DND-41 (cell line): Measurements from ENCODE around the gene THAP2.
"Not testable (repeated sequence)": the region's sequence is repeated elsewhere in the genome, so short reads cannot be mapped to it uniquely, and the experiment has no call there.

Source experiments
- ATAC-seq: fragments of 200-7000 bp; cut with Tn5 transposase; 3 replicates; pipeline ENCODE4 v1.9.1; 2021; ENCODE audit warnings: low read depth; ENCODE audit not compliant: insufficient read depth
- DNase-seq: peaks from one replicate; pipeline ENCODE4 v3.0.0-alpha.2; 2020
- H2AFZ ChIP-seq: 2 replicates; pipeline ENCODE4 v1.6.0; 2012; ENCODE audit warnings: low read depth, low read length
- H3K27ac ChIP-seq: 2 replicates; pipeline ENCODE4 v1.5.1; 2012; ENCODE audit warnings: low read length, inconsistent platforms
- H3K27me3 ChIP-seq: fragments of 200-600 bp; sonication (generic); 2 replicates; pipeline ENCODE4 v1.6.0; 2012; ENCODE audit warnings: low read length, mild to moderate bottlenecking, inconsistent platforms; ENCODE audit not compliant: insufficient read depth, poor library complexity
- H3K36me3 ChIP-seq: 2 replicates; pipeline ENCODE4 v1.5.1; 2012; ENCODE audit warnings: low read length, inconsistent platforms; ENCODE audit not compliant: insufficient read depth
- H3K4me1 ChIP-seq: 2 replicates; pipeline ENCODE4 v1.5.1; 2012; ENCODE audit warnings: mild to moderate bottlenecking, low read length; ENCODE audit not compliant: insufficient read depth
- H3K4me2 ChIP-seq: 2 replicates; pipeline ENCODE4 v1.6.0; 2012; ENCODE audit warnings: mild to moderate bottlenecking, moderate library complexity, low read length, inconsistent platforms; ENCODE audit not compliant: insufficient read depth
- H3K4me3 ChIP-seq, 2 experiments: fragments of 200-600 bp in 1 of 2; shearing (Covaris generic) in 1 of 2; 2 replicates each; pipeline ENCODE4 v1.5.1; 2012 to 2016; ENCODE audit warnings: inconsistent platforms in 2 of 2, low read length in 2 of 2, mild to moderate bottlenecking in 2 of 2, low read depth in 1 of 2, moderate library complexity in 1 of 2
- H3K79me2 ChIP-seq: 2 replicates; pipeline ENCODE4 v1.6.0; 2012; ENCODE audit warnings: low read length, inconsistent platforms; ENCODE audit not compliant: insufficient read depth
- H3K9ac ChIP-seq: 2 replicates; pipeline ENCODE4 v1.6.0; 2012; ENCODE audit warnings: low read depth, mild to moderate bottlenecking, inconsistent platforms, low read length, moderate library complexity
- H3K9me3 ChIP-seq: 2 replicates; pipeline ENCODE4 v1.5.1; 2012; ENCODE audit warnings: low read length, moderate library complexity, mild to moderate bottlenecking, inconsistent platforms; ENCODE audit not compliant: insufficient read depth, severe bottlenecking
- H4K20me1 ChIP-seq: 2 replicates; pipeline ENCODE4 v1.6.0; 2012; ENCODE audit warnings: low read length; ENCODE audit not compliant: insufficient read depth
- EZH2 ChIP-seq: IDR thresholded peaks from 3 replicates; pipeline ENCODE4 v1.6.1; 2012; ENCODE audit warnings: borderline replicate concordance, low read depth, mild to moderate bottlenecking, moderate library complexity, low read length, inconsistent platforms; ENCODE audit not compliant: severe bottlenecking
- TF ChIP-seq, protein P1 (sequence below): IDR thresholded peaks from 2 replicates; pipeline ENCODE4 v1.5.1; 2012; ENCODE audit warnings: borderline replicate concordance, low read length, moderate library complexity, mild to moderate bottlenecking; ENCODE audit not compliant: poor library complexity, severe bottlenecking; ENCODE audit errors: extremely low read depth

Gene THAP2

DNA sequence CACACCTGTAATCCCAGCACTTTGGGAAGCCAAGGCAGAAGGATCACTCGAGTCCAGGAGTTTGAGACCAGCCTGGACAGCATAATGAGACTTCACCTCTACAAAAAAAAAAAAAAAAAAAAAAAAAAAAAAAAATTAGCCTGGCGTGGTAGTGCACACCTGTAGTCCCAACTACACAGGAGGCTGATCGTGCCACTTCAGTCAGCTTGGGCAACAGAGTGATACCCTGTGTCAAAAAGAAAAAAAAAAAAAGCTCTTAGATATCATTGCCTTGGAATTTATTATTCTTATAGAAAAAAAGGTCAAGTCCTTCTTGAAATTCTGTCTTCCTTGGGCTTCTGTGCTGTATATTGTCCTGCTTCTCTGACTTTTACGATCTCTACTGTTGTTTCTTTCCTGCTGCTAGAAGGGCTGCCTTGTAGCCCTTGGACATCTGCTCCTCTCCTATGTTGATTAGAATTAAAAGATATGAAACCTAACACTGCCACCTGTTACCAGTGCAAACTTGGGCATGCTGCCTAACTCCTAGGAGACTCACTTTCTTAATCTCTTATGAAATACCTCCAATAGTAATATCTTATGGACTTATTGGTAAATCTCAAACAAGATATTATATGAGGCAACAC is 27.5 kb downstream of the THAP2 start:
- Histone ChIP-seq H3K4me2 (no peak overlapping the region), H3K4me3 (no peak overlapping the region), H3K27ac (no peak overlapping the region), H3K9me3 (no peaks in the 10 kb centered on the region), H4K20me1 (no peaks in the 10 kb centered on the region), H3K4me1 (peaks cover 31% of the 10 kb centered on the region), H3K36me3 (peaks cover 20% of the 10 kb centered on the region; the same call in 1 of the 2 replicates), H3K79me2 (peaks cover 35% of the 10 kb centered on the region), H3K9ac (no peak overlapping the region), H2AFZ (no peak overlapping the region), H3K27me3 (no peaks in the 10 kb centered on the region)
- ATAC-seq: no peak
- no peak for TF ChIP-seq EZH2
- TF ChIP-seq, protein P1, sequence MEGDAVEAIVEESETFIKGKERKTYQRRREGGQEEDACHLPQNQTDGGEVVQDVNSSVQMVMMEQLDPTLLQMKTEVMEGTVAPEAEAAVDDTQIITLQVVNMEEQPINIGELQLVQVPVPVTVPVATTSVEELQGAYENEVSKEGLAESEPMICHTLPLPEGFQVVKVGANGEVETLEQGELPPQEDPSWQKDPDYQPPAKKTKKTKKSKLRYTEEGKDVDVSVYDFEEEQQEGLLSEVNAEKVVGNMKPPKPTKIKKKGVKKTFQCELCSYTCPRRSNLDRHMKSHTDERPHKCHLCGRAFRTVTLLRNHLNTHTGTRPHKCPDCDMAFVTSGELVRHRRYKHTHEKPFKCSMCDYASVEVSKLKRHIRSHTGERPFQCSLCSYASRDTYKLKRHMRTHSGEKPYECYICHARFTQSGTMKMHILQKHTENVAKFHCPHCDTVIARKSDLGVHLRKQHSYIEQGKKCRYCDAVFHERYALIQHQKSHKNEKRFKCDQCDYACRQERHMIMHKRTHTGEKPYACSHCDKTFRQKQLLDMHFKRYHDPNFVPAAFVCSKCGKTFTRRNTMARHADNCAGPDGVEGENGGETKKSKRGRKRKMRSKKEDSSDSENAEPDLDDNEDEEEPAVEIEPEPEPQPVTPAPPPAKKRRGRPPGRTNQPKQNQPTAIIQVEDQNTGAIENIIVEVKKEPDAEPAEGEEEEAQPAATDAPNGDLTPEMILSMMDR: no peak
- no peak for DNase-seq

GRCh38 chr12:71693126-71693525 is 29.0 kb downstream of the THAP2 start:
- TF ChIP-seq, protein P1: no peak
- TF ChIP-seq EZH2: no peak
- H3K4me3 ChIP-seq: no peak overlapping the region
- H3K4me2 ChIP-seq: no peak overlapping the region
- no peak overlapping the region for H3K9ac ChIP-seq
- DNase-seq: no peak
- peaks cover 18% of the 10 kb centered on the region for H3K4me1 ChIP-seq
- no peaks in the 10 kb centered on the region for H3K9me3 ChIP-seq
- peaks cover 34% of the 10 kb centered on the region for H3K36me3 ChIP-seq
- no peaks in the 10 kb centered on the region for H3K27me3 ChIP-seq
- no peak for ATAC-seq
- H2AFZ ChIP-seq: no peak overlapping the region
- peaks cover 20% of the 10 kb centered on the region; the same call in 1 of the 2 replicates for H3K79me2 ChIP-seq
- H4K20me1 ChIP-seq: no peaks in the 10 kb centered on the region
- H3K27ac ChIP-seq: no peak overlapping the region

- H3K36me3 ChIP-seq: peaks cover 39% of the 10 kb centered on the region
These were observed 29.6 kb downstream of the THAP2 start for GRCh38 chr12:71693651-71694050.

GRCh38 chr12:71694099-71694820 is 30.2 kb downstream of the THAP2 start:
- Histone ChIP-seq H3K9me3 (no peaks in the 10 kb centered on the region), H3K27me3 (no peaks in the 10 kb centered on the region), H3K4me2 (no peak overlapping the region), H3K4me3 (no peak overlapping the region), H4K20me1 (no peaks in the 10 kb centered on the region), H2AFZ (no peak overlapping the region), H3K79me2 (peaks cover 10% of the 10 kb centered on the region; the same call in 1 of the 2 replicates), H3K36me3 (peaks cover 45% of the 10 kb centered on the region), H3K9ac (no peak overlapping the region), H3K4me1 (peaks cover 7% of the 10 kb centered on the region), H3K27ac (no peak overlapping the region)
- ATAC-seq (no peak), DNase-seq (no peak)
- TF ChIP-seq, protein P1: no peak
- TF ChIP-seq EZH2: no peak

More at GRCh38 chr12:71693651-71694050, 29.6 kb downstream of the THAP2 start:
- ATAC-seq, DNase-seq, H3K9ac ChIP-seq, H2AFZ ChIP-seq, H3K27me3 ChIP-seq, H3K9me3 ChIP-seq, H3K27ac ChIP-seq, H4K20me1 ChIP-seq, H3K4me3 ChIP-seq, H3K4me2 ChIP-seq: not testable (repeated sequence)
- Histone ChIP-seq H3K79me2 (peaks cover 16% of the 10 kb centered on the region; the same call in 1 of the 2 replicates), H3K4me1 (peaks cover 13% of the 10 kb centered on the region)
